Stimulated activated effector memory CD8-positive, alpha-beta T cell treated with anti-CD3 and anti-CD28 coated beads, Interleukin-12 subunit alpha, Interleukin-12 subunit beta, amount 100 ng/mL, for 72 hours (primary cell): ENCODE results near the gene DUS1L.
A peak's percentile ranks its signal among the peaks of the same experiment; 100 is the strongest.
"Not testable (repeated sequence)": the region's sequence is repeated elsewhere in the genome, so short reads cannot be mapped to it uniquely, and the experiment has no call there.

Source experiments
- ATAC-seq: fragments of 150-1000 bp; cut with Tn5 transposase; 2 replicates; pipeline ENCODE4 v1.10.0; 2021
- DNase-seq, 2 donors: peaks; one replicate each; pipeline ENCODE4 v3.0.0; 2021 to 2022; ENCODE audit warnings: low spot score in 2 of 2
- H3K27ac Mint-ChIP-seq: one replicate; pipeline ENCODE4 v1.8.0; 2022; ENCODE audit warnings: mild to moderate bottlenecking, mixed read lengths
- H3K36me3 Mint-ChIP-seq: one replicate; pipeline ENCODE4 v1.8.0; 2022; ENCODE audit warnings: mild to moderate bottlenecking, mixed read lengths
- H3K4me1 Mint-ChIP-seq: one replicate; pipeline ENCODE4 v1.8.0; 2022; ENCODE audit warnings: mixed read lengths
- H3K4me3 Mint-ChIP-seq: one replicate; pipeline ENCODE4 v1.8.0; 2022; ENCODE audit warnings: mild to moderate bottlenecking, mixed read lengths
- H3K9me3 Mint-ChIP-seq: one replicate; pipeline ENCODE4 v1.8.0; 2022; ENCODE audit warnings: mixed read lengths

The DUS1L gene

DNA sequence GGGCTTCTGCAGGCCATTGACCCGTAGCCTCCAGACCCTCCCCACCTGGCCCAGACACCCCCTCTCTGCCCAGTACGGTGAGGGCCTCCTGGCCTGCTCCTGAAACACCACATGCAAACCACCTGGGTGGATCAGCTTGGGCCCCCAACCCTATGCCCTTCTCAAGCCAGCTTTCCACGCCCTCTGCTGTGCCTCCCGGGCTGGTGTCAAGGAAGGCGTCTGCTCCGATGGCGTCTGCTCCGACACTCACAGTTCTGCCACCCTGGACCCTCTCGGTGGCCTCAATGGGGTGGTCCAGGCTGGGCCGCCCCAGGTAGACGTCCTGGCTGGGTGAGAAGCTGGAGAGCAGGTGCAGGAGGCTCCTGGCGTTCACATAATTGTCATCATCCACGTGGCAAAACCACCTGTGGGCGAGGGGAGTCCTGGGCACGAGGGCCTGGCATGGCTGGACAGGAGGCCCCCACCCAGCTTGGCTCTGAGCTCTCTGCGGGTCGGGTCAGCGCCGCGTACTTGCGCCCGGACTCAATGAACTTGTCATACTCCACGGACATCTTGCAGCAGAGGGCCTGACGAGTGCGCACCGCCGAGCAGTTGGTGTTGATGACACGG is 15.3 kb downstream of the DUS1L start:
- peak overlapping the region; percentile 83 for H3K4me3 Mint-ChIP-seq
- H3K9me3 Mint-ChIP-seq: no peaks in the 10 kb centered on the region
- H3K4me1 Mint-ChIP-seq: peaks cover 29% of the 10 kb centered on the region
- DNase-seq (no peak), ATAC-seq (no peak)
- H3K36me3 Mint-ChIP-seq: peaks cover 12% of the 10 kb centered on the region
- H3K27ac Mint-ChIP-seq: peak overlapping the region; percentile 91

DNA sequence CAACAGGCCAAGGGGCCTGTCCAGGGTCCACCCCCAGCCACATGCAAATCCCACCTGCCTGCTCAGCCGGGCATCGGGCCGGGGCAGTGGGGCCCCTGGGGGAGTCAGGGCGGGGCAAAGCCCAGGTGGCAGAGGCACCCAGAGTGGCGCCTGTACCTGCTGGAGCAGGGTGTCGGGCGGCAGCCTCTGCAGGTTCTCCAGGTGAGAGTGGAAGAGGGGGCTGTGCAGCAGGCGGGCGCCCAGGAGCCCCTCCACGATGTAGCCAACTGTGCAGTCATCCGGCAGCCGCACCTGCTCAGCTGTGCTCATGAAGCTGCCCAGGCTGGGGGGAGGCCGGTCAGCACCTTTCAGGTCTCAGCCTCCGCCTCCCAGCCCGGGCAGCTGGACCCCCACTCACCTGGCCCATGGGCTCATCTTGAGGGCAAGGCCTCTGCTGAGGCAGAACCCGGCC is 16.1 kb downstream of the DUS1L start:
- ATAC-seq (no peak), DNase-seq (no peak)
- Mint-ChIP-seq H3K4me1 (peaks cover 23% of the 10 kb centered on the region), H3K9me3 (no peaks in the 10 kb centered on the region), H3K4me3 (no peak overlapping the region), H3K36me3 (peaks cover 5% of the 10 kb centered on the region), H3K27ac (peak overlapping the region; percentile 91)

GRCh38 chr17:82049106-82049505 is 16.5 kb downstream of the DUS1L start:
- no peak overlapping the region for H3K4me3 Mint-ChIP-seq
- H3K9me3 Mint-ChIP-seq: no peaks in the 10 kb centered on the region
- H3K27ac Mint-ChIP-seq: no peak overlapping the region
- H3K4me1 Mint-ChIP-seq: peaks cover 23% of the 10 kb centered on the region
- peaks cover 5% of the 10 kb centered on the region for H3K36me3 Mint-ChIP-seq
- ATAC-seq (no peak), DNase-seq (no peak)

DNA sequence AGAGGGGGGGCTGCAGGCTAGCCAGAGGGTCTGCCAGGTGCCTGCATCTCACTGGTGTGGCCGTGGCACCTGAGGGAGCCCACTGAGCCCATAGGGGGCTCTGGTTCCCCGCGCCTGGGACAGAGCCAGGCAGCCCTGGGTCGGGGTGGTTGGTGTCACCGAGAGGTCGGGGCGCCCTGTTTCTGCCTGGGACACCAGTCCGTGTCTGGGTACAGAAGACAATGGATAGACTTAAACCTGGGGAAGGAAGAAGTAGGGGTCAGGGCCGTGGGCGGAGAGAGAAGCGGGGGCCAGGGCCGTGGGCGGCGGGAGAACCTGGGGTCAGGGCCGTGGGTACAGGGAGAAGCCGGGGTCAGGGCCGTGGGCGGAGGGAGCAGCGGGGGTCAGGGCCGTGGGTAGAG is 17.0 kb downstream of the DUS1L start:
- DNase-seq: no peak
- Mint-ChIP-seq H3K27ac (no peak overlapping the region), H3K4me3 (no peak overlapping the region)

GRCh38 chr17:82047914-82048570 is 17.6 kb downstream of the DUS1L start:
- DNase-seq: no peak
- Mint-ChIP-seq H3K4me3 (no peak overlapping the region), H3K36me3 (peaks cover 5% of the 10 kb centered on the region), H3K4me1 (peaks cover 17% of the 10 kb centered on the region), H3K9me3 (no peaks in the 10 kb centered on the region), H3K27ac (no peak overlapping the region)
- no peak for ATAC-seq

More for the DNA sequence above, 17.0 kb downstream of the DUS1L start:
- Mint-ChIP-seq H3K4me1 (peaks cover 22% of the 10 kb centered on the region), H3K9me3 (no peaks in the 10 kb centered on the region), H3K36me3 (peaks cover 5% of the 10 kb centered on the region)
- no peak for ATAC-seq

- H3K9me3 Mint-ChIP-seq: no peaks in the 10 kb centered on the region
- H3K4me1 Mint-ChIP-seq: peaks cover 17% of the 10 kb centered on the region
- H3K36me3 Mint-ChIP-seq: peaks cover 5% of the 10 kb centered on the region
- ATAC-seq (no peak), DNase-seq (no peak)
- no peak overlapping the region for H3K27ac Mint-ChIP-seq
- no peak overlapping the region for H3K4me3 Mint-ChIP-seq
Observed at GRCh38 chr17:82047379-82047778, 18.2 kb downstream of the DUS1L start.

GRCh38 chr17:82046903-82047302 is 18.7 kb downstream of the DUS1L start:
- DNase-seq (no peak), ATAC-seq (no peak)
- Mint-ChIP-seq H3K9me3 (no peaks in the 10 kb centered on the region), H3K4me1 (peaks cover 17% of the 10 kb centered on the region), H3K36me3 (peaks cover 5% of the 10 kb centered on the region), H3K27ac (peak overlapping the region; percentile 33), H3K4me3 (no peak overlapping the region)

GRCh38 chr17:82045936-82046484 is 19.6 kb downstream of the DUS1L start:
- H3K4me3 Mint-ChIP-seq: no peak overlapping the region
- H3K36me3 Mint-ChIP-seq: peaks cover 5% of the 10 kb centered on the region
- H3K27ac Mint-ChIP-seq: peak overlapping the region; percentile 33
- no peak for ATAC-seq
- no peaks in the 10 kb centered on the region for H3K9me3 Mint-ChIP-seq
- H3K4me1 Mint-ChIP-seq: peaks cover 17% of the 10 kb centered on the region
- no peak for DNase-seq

DNA sequence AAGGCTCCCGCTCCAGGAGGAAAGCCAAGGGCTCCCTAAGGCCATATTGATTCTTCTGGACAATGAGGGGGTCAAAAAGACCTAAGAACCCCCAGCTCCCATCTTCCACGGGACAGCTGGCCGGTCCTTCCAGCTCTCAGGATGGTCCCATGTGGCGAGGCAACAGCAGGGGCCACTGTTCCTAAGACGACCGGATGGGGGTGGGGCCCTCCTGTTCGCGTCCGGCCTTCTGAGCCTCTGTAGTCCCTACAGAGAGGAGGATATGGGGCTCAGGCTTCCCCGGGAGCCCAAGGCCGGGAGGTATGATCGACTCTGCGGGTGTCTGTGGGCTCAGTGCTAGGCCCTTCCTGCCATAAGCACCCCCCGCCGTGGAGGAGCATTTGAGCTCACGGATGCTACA is 22.1 kb downstream of the DUS1L start:
- H3K4me3 Mint-ChIP-seq: no peak overlapping the region

DNA sequence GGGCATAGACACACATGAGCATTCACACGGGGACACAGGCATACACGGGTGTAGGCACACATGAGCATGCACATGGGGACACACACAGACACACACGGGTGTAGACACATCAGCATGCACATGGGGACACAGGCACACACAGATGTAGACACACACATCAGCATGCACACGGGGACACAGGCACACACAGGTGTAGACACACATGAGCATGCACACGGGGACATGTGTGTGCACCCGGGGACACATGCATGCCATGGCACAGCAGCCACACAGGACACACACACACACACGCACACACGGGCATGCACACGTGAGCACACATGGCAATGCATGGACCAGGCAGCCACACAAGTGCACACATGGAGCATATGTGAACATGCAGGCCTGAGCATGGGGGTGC is 23.0 kb downstream of the DUS1L start:
- H3K36me3 Mint-ChIP-seq: peaks cover 4% of the 10 kb centered on the region
- H3K4me1 Mint-ChIP-seq: peaks cover 20% of the 10 kb centered on the region
- no peaks in the 10 kb centered on the region for H3K9me3 Mint-ChIP-seq
- no peak overlapping the region for H3K27ac Mint-ChIP-seq
- peak; percentile 46 for ATAC-seq
- no peak for DNase-seq
- no peak overlapping the region for H3K4me3 Mint-ChIP-seq

More for the DNA sequence above, 22.1 kb downstream of the DUS1L start:
- peaks cover 5% of the 10 kb centered on the region for H3K36me3 Mint-ChIP-seq
- ATAC-seq (no peak), DNase-seq (no peak)
- H3K4me1 Mint-ChIP-seq: peaks cover 15% of the 10 kb centered on the region
- no peaks in the 10 kb centered on the region for H3K9me3 Mint-ChIP-seq
- no peak overlapping the region for H3K27ac Mint-ChIP-seq

- H3K27ac Mint-ChIP-seq: no peak overlapping the region
- H3K9me3 Mint-ChIP-seq: no peaks in the 10 kb centered on the region
- no peaks in the 10 kb centered on the region for H3K36me3 Mint-ChIP-seq
- peaks cover 16% of the 10 kb centered on the region for H3K4me1 Mint-ChIP-seq
- DNase-seq (no peak), ATAC-seq (no peak)
- no peak overlapping the region for H3K4me3 Mint-ChIP-seq
Observed at GRCh38 chr17:82041144-82041814, 24.3 kb downstream of the DUS1L start.

DNA sequence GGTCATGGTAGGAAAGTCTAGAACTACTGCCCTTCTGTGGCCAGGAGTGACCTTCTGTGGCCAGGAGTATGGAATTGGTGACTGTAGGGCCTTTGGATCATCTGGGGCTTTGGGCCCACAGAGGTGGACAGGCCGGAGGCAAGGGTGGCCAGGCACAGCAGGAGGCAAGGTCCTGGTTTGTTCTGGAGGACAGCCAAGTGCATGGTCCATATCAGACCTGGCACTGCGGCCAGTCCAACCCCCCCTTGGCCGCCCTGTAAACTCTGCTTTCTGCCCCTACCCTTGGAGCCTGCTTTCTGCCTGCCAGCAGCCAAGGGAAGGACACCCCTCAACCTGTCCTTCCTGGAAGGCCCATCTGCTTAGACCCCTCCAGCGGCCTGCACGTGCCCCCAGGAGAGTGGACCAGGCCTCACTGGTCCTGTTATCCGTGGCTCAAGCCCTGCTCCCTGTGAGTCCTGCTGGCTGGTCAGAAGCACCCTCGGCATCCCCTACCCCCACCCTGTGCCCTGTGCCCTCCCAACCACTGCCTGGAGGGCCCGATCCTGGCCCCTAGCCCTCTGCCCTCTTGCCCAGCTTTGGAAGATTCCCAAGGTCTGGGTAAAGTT is 25.8 kb downstream of the DUS1L start:
- ATAC-seq (no peak), DNase-seq (no peak)
- peak overlapping the region; percentile 20 for H3K4me3 Mint-ChIP-seq
- H3K27ac Mint-ChIP-seq: no peak overlapping the region
- peaks cover 6% of the 10 kb centered on the region for H3K36me3 Mint-ChIP-seq
- H3K9me3 Mint-ChIP-seq: no peaks in the 10 kb centered on the region
- H3K4me1 Mint-ChIP-seq: peaks cover 16% of the 10 kb centered on the region

DNA sequence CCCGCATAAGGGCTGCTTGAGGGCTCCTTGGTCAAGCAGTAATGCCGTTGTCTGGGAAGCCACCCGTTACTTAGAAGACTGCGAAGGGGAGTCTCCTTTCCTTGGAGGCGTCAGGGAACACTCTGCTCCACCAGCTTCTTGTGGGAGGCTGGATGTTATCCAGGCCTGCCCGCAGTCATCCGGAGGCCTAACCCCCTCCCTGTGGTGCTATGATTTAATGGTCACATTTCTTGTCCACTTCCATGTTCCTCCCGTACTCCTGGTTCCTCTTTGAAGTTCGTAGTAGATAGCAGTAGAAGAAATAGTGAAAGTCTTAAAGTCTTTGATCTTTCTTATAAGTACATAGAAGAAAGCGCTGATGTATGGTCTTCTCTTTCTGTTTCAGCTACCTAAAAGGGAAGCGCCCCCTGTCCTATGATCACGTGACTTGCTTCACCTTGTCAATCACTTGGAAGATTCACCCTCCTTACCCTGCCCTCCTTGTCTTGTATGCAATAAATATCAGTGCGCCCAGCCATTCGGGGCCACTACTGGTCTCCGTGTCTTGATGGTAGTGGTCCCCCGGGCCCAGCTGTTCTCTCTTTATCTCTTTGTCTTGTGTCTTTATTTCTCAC is 26.7 kb downstream of the DUS1L start:
- not testable (repeated sequence) for DNase-seq, ATAC-seq, H3K27ac Mint-ChIP-seq, H3K36me3 Mint-ChIP-seq, H3K9me3 Mint-ChIP-seq
- peak overlapping the region; percentile 20 for H3K4me3 Mint-ChIP-seq
- peaks cover 16% of the 10 kb centered on the region for H3K4me1 Mint-ChIP-seq

- ATAC-seq (no peak), DNase-seq (no peak)
- H3K27ac Mint-ChIP-seq: peak overlapping the region; percentile 89
- H3K4me3 Mint-ChIP-seq: peak overlapping the region; percentile 84
- H3K4me1 Mint-ChIP-seq: peaks cover 16% of the 10 kb centered on the region
- H3K9me3 Mint-ChIP-seq: no peaks in the 10 kb centered on the region
- H3K36me3 Mint-ChIP-seq: peaks cover 7% of the 10 kb centered on the region
Observed at GRCh38 chr17:82037889-82038195, 27.8 kb downstream of the DUS1L start.
